SK-N-MC (cell line): Measurements from ENCODE around the gene POLR2H.

ENCODE experiments used
- DNase-seq: peaks from one replicate; pipeline ENCODE4 v3.0.0-alpha.2; 2011; ENCODE audit warnings: low read depth, low spot score
- H3K27ac ChIP-seq: fragments of 200-600 bp; sonication (generic); 2 replicates; pipeline ENCODE4 v1.5.1; 2016; ENCODE audit warnings: mixed run types
- H3K36me3 ChIP-seq: fragments of 200-600 bp; sonication (generic); 2 replicates; pipeline ENCODE4 v1.6.1; 2017; ENCODE audit warnings: antibody characterized with exemption, low read length, mixed read lengths; ENCODE audit not compliant: insufficient read depth
- H3K4me3 ChIP-seq: fragments of 200-600 bp; sonication (generic); 2 replicates; pipeline ENCODE4 v1.5.1; 2016
- H3K9ac ChIP-seq: fragments of 200-600 bp; sonication (generic); 2 replicates; pipeline ENCODE4 v1.8.0; 2017; ENCODE audit warnings: mixed run types, mixed read lengths; ENCODE audit not compliant: insufficient read length
- H3K9me3 ChIP-seq: fragments of 200-600 bp; sonication (generic); 2 replicates; pipeline ENCODE4 v1.6.1; 2017; ENCODE audit warnings: low read depth, mild to moderate bottlenecking, antibody characterized with exemption, low read length, moderate library complexity, mixed read lengths
- EZH2 ChIP-seq: fragments of 200-600 bp; sonication (generic); IDR thresholded peaks from one replicate; pipeline ENCODE4 v1.6.1; 2017; ENCODE audit warnings: antibody characterized with exemption
- FOXP2 ChIP-seq: optimal IDR thresholded peaks from 2 replicates; pipeline ENCODE3; 2011; ENCODE audit warnings: mild to moderate bottlenecking, moderate library complexity; ENCODE audit not compliant: insufficient read depth; ENCODE audit errors: extremely low read length, control extremely low read depth
- POLR2AphosphoS5 ChIP-seq: IDR thresholded peaks from 2 replicates; pipeline ENCODE4 v1.6.1; 2012; ENCODE audit warnings: mild to moderate bottlenecking, low read depth, low read length, borderline replicate concordance

POLR2H gene

GRCh38 chr3:184333190-184333589, 28.3 kb upstream of the POLR2H start:
- TF ChIP-seq FOXP2 (no peak), POLR2AphosphoS5 (no peak), EZH2 (no peak)
- DNase-seq = no peak
- H3K36me3 ChIP-seq = peaks cover 69% of the 10 kb centered on the region
- no peak overlapping the region for H3K9ac ChIP-seq
- H3K4me3 ChIP-seq = no peak overlapping the region
- no peaks in the 10 kb centered on the region for H3K9me3 ChIP-seq
- H3K27ac ChIP-seq = peak overlapping the region; percentile 69

DNA sequence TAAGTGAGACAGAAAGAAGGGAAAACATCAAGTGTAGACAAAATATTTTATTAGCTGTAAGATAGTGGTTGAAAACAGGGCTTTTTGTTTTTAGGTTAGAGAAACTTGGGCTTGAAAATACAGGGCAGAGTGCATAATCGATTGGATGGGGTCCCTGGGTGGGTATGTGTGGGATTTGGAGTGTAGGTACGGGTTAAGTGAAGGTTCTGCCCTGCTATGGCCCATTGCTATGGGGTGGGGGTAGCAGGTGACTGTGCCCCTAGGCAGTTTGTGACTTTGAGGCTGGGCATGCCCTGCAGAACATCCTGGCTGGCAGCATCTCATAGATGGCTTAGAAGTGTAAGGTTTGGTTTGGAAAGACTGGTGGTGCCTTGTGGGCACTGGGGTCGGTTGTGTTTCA, 27.8 kb upstream of the POLR2H start:
- peaks cover 64% of the 10 kb centered on the region for H3K36me3 ChIP-seq
- H3K4me3 ChIP-seq = no peak overlapping the region
- TF ChIP-seq EZH2 (no peak), FOXP2 (no peak), POLR2AphosphoS5 (no peak)
- no peak overlapping the region for H3K9ac ChIP-seq
- H3K9me3 ChIP-seq = no peaks in the 10 kb centered on the region
- peak overlapping the region; percentile 69; the same call in 1 of the 2 replicates for H3K27ac ChIP-seq
- no peak for DNase-seq

GRCh38 chr3:184334470-184335158, 26.9 kb upstream of the POLR2H start:
- Histone ChIP-seq H3K9ac (no peak overlapping the region), H3K27ac (peak overlapping the region; percentile 87; the same call in 1 of the 2 replicates), H3K4me3 (no peak overlapping the region), H3K36me3 (peaks cover 55% of the 10 kb centered on the region), H3K9me3 (no peaks in the 10 kb centered on the region)
- DNase-seq = no peak
- TF ChIP-seq EZH2 = no peak
- TF ChIP-seq POLR2AphosphoS5 = no peak; the same call in 1 of the 2 replicates
- TF ChIP-seq FOXP2 = no peak

- no peak for TF ChIP-seq EZH2
- no peak for TF ChIP-seq FOXP2
- TF ChIP-seq POLR2AphosphoS5 = no peak
- H3K9me3 ChIP-seq = no peaks in the 10 kb centered on the region
- peak overlapping the region; percentile 95 for H3K4me3 ChIP-seq
- H3K9ac ChIP-seq = peak overlapping the region; percentile 85
- peaks cover 48% of the 10 kb centered on the region for H3K36me3 ChIP-seq
- no peak for DNase-seq
- peak overlapping the region; percentile 87 for H3K27ac ChIP-seq
Observed at GRCh38 chr3:184335291-184335660, 26.2 kb upstream of the POLR2H start.

DNA sequence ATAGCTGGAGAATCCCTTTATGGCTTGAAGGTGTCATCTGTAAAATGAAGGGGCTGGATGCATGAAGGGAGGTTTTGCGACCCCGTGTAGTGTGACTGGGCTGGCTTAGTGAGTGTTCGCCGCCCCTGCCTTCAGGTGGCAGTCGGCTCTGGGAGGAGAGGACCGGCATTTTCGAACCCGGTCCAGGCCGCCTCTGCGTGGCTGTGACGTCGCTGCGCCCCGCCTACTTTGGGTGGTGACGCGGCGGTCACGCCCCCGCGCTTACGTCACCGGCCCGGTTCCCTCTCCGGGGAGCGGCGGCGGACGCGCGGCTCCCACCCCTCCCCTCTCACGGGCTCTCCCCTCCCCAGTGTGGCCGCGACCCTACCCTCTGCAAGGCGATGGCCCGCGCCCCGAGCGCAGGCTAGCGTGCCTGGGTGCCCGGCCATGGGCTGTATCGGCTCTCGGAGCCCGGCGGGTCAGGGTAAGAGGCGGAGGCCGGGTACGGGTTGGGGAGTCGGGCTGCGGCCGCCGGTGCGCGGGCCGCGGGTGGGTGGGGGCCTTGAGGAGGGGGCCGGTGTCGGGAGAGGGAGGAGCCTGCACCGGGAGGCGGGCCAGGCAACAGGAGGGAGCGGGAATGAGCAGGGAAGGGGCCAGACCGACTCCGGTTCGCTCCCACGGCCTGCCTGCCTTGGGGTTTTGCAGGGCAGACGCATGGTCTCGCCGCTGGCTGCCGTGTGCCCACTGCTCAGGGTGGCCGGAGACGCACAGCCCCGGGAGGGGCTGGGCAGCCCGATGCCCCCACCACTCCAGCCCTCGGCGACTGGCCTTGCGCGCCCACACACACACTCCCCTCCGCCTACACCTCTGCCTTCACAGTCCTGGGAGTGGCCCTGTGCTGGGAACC, 25.6 kb upstream of the POLR2H start:
- no peaks in the 10 kb centered on the region for H3K9me3 ChIP-seq
- peak; percentile 80 for TF ChIP-seq FOXP2
- TF ChIP-seq POLR2AphosphoS5 = peak; percentile 96
- TF ChIP-seq EZH2 = no peak
- H3K36me3 ChIP-seq = peaks cover 43% of the 10 kb centered on the region
- H3K27ac ChIP-seq = peak overlapping the region; percentile 87
- peak overlapping the region; percentile 95 for H3K4me3 ChIP-seq
- peak overlapping the region; percentile 85 for H3K9ac ChIP-seq
- no peak for DNase-seq

DNA sequence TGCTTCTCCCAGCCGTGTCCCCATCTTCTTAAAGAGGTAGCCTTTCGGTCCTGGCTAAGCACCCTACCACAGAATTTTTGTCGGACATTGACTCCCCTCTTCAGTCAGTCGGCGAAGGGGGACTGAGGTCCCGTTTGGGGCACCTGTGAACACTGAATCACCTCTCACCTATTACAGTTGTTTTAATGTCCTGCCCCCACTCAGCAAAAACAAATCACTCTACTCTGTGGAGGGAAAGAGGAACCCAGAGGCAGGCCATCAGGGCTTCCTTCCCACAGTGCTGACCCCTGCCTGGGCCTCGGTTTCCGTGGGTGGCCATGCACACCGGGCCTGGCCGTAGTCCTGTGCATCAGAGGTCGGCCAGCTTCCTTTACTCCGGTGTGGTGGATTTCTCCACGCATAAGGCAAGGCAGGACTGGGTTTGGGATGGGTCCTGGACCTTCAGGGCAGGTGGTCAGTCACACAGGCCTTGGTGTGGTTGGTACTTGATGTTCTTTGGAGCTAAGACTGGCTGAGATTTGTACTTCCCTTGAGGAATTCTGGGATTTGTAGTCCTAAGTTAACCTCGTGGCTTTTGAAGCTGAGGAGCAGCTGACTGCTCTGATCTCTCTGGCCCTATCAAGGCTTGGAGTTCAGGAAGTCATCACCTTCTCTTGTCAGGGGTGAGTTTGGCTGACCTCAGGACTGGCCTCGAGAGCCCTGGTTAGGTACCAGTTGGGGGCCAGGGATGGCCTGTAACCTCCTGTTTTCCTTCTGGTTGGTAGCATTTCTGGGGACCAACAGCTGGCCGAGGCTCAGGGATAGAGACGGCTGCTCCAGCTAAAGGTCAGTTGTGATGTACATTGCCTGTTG, 24.7 kb upstream of the POLR2H start:
- Histone ChIP-seq H3K9me3 (no peaks in the 10 kb centered on the region), H3K9ac (peak overlapping the region; percentile 85), H3K27ac (peak overlapping the region; percentile 87; the same call in 1 of the 2 replicates), H3K4me3 (peak overlapping the region; percentile 95), H3K36me3 (peaks cover 35% of the 10 kb centered on the region)
- TF ChIP-seq FOXP2 (no peak), EZH2 (no peak), POLR2AphosphoS5 (no peak)
- DNase-seq = no peak

- no peak for DNase-seq
- H3K36me3 ChIP-seq = peaks cover 29% of the 10 kb centered on the region
- TF ChIP-seq POLR2AphosphoS5 (no peak), EZH2 (no peak), FOXP2 (no peak)
Observed at GRCh38 chr3:184337399-184337714, 24.2 kb upstream of the POLR2H start, which contains the start of gene FAM131A. Gene FAM131A (plus strand): TSS chr3:184337600. CDS start chr3:184337631, 31 bp downstream.

GRCh38 chr3:184337981-184338380, 23.5 kb upstream of the POLR2H start:
- Histone ChIP-seq H3K9ac (no peak overlapping the region), H3K36me3 (peaks cover 23% of the 10 kb centered on the region), H3K4me3 (no peak overlapping the region), H3K27ac (no peak overlapping the region), H3K9me3 (no peaks in the 10 kb centered on the region)
- no peak for TF ChIP-seq EZH2
- no peak for TF ChIP-seq FOXP2
- no peak for TF ChIP-seq POLR2AphosphoS5
- DNase-seq = no peak

More at GRCh38 chr3:184337399-184337714, 24.2 kb upstream of the POLR2H start, which contains the start of gene FAM131A:
- Histone ChIP-seq H3K4me3 (peak within 1 kb of the TSS; percentile 95), H3K9me3 (no peaks in the 10 kb centered on the region), H3K27ac (peak within 1 kb of the TSS; percentile 87; the same call in 1 of the 2 replicates), H3K9ac (peak within 1 kb of the TSS; percentile 85)
